OCI-LY3 (cell line): Measurements from ENCODE around the gene DCC.

Experiments
- CTCF ChIP-seq: fragments of 200-600, 300-600 bp; sonication (generic); IDR thresholded peaks from 2 replicates; pipeline ENCODE4 v1.5.1; 2014; ENCODE audit warnings: antibody characterized with exemption, low read length, low read depth
- EZH2phosphoT487 ChIP-seq: fragments of 200-600 bp; shearing (Covaris generic); IDR thresholded peaks from 2 replicates; pipeline ENCODE4 v1.6.1; 2018; ENCODE audit warnings: antibody characterized with exemption, mixed run types, low read depth

DNA sequence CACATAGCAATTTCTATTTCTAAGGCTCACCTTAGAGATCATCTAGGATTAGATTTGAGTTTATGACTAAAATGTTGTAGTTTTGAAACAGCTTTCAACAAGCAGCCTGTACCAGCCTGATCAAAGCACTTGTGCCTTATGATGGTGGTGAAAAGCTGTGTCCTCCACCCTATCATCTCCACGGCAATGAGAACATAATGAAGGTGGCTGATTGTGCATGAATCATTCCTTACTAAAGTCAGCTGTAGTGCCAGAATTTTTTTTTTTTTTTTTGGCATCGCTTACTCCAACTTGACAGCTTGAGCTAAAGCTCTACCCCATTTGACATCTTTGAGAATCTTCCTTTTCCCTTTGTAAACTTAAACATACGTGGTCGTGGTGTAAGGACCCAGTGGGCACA lies 86.0 kb downstream of the DCC start:
- TF ChIP-seq CTCF (no peak), EZH2phosphoT487 (no peak)
